Measurements from ENCODE around the gene MAGI2.

The MAGI2 gene

GRCh38 chr7:78492146-78492545, 961.3 kb downstream of the MAGI2 start:
- no peak for DNase-seq (ENCODE audit: low read depth in 2 of 2)

- no peak for DNase-seq (ENCODE audit: low read depth in 2 of 2)
Observed at GRCh38 chr7:78490524-78490923, 962.9 kb downstream of the MAGI2 start.

GRCh38 chr7:78489476-78490240, 963.8 kb downstream of the MAGI2 start:
- DNase-seq (ENCODE audit: low read depth in 2 of 2): no peak

- no peak for DNase-seq (ENCODE audit: low read depth in 2 of 2)
Observed at GRCh38 chr7:78487464-78487863, 966.0 kb downstream of the MAGI2 start.

- no peak for DNase-seq (ENCODE audit: low read depth in 2 of 2)
Observed at GRCh38 chr7:78479348-78479747, 974.1 kb downstream of the MAGI2 start.

- DNase-seq (ENCODE audit: low read depth in 2 of 2): no peak
Observed at GRCh38 chr7:78476851-78477405, 976.5 kb downstream of the MAGI2 start.

- no peak for DNase-seq (ENCODE audit: low read depth in 2 of 2)
Observed at GRCh38 chr7:78473571-78474301, 979.7 kb downstream of the MAGI2 start.

GRCh38 chr7:78473021-78473420, 980.4 kb downstream of the MAGI2 start:
- DNase-seq (ENCODE audit: low read depth in 2 of 2): no peak

GRCh38 chr7:78472519-78472918, 980.9 kb downstream of the MAGI2 start:
- DNase-seq (ENCODE audit: low read depth in 2 of 2): no peak

GRCh38 chr7:78465894-78466293, 987.6 kb downstream of the MAGI2 start:
- DNase-seq (ENCODE audit: low read depth in 2 of 2): no peak

GRCh38 chr7:78463039-78463438, 990.4 kb downstream of the MAGI2 start:
- no peak for DNase-seq (ENCODE audit: low read depth in 2 of 2)

- DNase-seq (ENCODE audit: low read depth in 2 of 2): no peak
Observed at GRCh38 chr7:78450706-78451105, 1002.8 kb downstream of the MAGI2 start.

GRCh38 chr7:78448911-78449310, 1004.6 kb downstream of the MAGI2 start:
- no peak for DNase-seq (ENCODE audit: low read depth in 2 of 2)

GRCh38 chr7:78444267-78444666, 1009.2 kb downstream of the MAGI2 start:
- DNase-seq (ENCODE audit: low read depth in 2 of 2): no peak

- no peak for DNase-seq (ENCODE audit: low read depth in 2 of 2)
Observed at GRCh38 chr7:78443811-78444210, 1009.7 kb downstream of the MAGI2 start.

- DNase-seq (ENCODE audit: low read depth in 2 of 2): no peak
Observed at GRCh38 chr7:78441737-78442136, 1011.7 kb downstream of the MAGI2 start.

GRCh38 chr7:78438433-78438832, 1015.0 kb downstream of the MAGI2 start:
- DNase-seq (ENCODE audit: low read depth in 2 of 2): no peak

- no peak for DNase-seq (ENCODE audit: low read depth in 2 of 2)
Observed at GRCh38 chr7:78437118-78437517, 1016.3 kb downstream of the MAGI2 start.

GRCh38 chr7:78435355-78435754, 1018.1 kb downstream of the MAGI2 start:
- DNase-seq (ENCODE audit: low read depth in 2 of 2): no peak

GRCh38 chr7:78434281-78434680, 1019.2 kb downstream of the MAGI2 start:
- no peak for DNase-seq (ENCODE audit: low read depth in 2 of 2)

- DNase-seq (ENCODE audit: low read depth in 2 of 2): no peak
Observed at GRCh38 chr7:78433421-78433820, 1020.0 kb downstream of the MAGI2 start.

- no peak for DNase-seq (ENCODE audit: low read depth in 2 of 2)
Observed at GRCh38 chr7:78429878-78430277, 1023.6 kb downstream of the MAGI2 start.

- DNase-seq (ENCODE audit: low read depth in 2 of 2): no peak
Observed at GRCh38 chr7:78427209-78427608, 1026.3 kb downstream of the MAGI2 start.
